A673 (cell line): ENCODE results near the gene CDH26.

Experiments used
- CTCF ChIP-seq: fragments of 300-800, 200-600 bp; sonication (generic); conservative IDR thresholded peaks from 2 replicates; pipeline ENCODE4 v1.5.1; 2017; ENCODE audit warnings: low read depth, mild to moderate bottlenecking, antibody characterized with exemption, low read length, moderate library complexity, mixed read lengths
- EZH2 ChIP-seq: fragments of 200-600 bp; sonication (generic); IDR thresholded peaks from 2 replicates; pipeline ENCODE4 v1.6.1; 2017; ENCODE audit warnings: borderline replicate concordance, low read depth, mild to moderate bottlenecking, mixed read lengths, antibody characterized with exemption, low read length; ENCODE audit not compliant: poor library complexity, severe bottlenecking

- peak; percentile 44 for TF ChIP-seq CTCF
- TF ChIP-seq EZH2: no peak
These were observed 34.4 kb downstream of the CDH26 start for GRCh38 chr20:59992526-59993084.
